Astrocyte (in vitro differentiated cells and primary cell): ENCODE results near the gene HOXA13. TPM values are rescaled to one million over a fixed set of nuclear protein-coding genes. Genes with fewer than 3 reads are reported as not detected.
A peak's percentile ranks its signal among the peaks of the same experiment; 100 is the strongest.

Experiments used
- DNase-seq: peaks from one replicate; pipeline ENCODE4 v3.0.0-alpha.2; 2010; ENCODE audit warnings: low read depth
- FAIRE-seq: peaks from 2 replicates; lab custom pipeline; 2011; peaks lifted over from hg19 to GRCh38; lab: Jason Lieb, UNC
- H2AFZ ChIP-seq: 2 replicates; pipeline ENCODE4 v1.6.0; 2012; ENCODE audit warnings: low read depth, low read length, inconsistent platforms
- H3K27ac ChIP-seq: 2 replicates; pipeline ENCODE4 v1.5.1; 2011; ENCODE audit warnings: low read depth, low read length, inconsistent platforms
- H3K27me3 ChIP-seq: 2 replicates; pipeline ENCODE4 v1.6.0; 2011; ENCODE audit warnings: low read length, inconsistent platforms; ENCODE audit not compliant: insufficient read depth
- H3K36me3 ChIP-seq: 2 replicates; pipeline ENCODE4 v1.5.1; 2011; ENCODE audit warnings: low read length, inconsistent platforms; ENCODE audit not compliant: insufficient read depth
- H3K4me1 ChIP-seq: 2 replicates; pipeline ENCODE4 v1.5.1; 2011; ENCODE audit warnings: low read length, inconsistent platforms; ENCODE audit not compliant: insufficient read depth
- H3K4me2 ChIP-seq: 2 replicates; pipeline ENCODE4 v1.6.0; 2012; ENCODE audit warnings: low read length, inconsistent platforms
- H3K4me3 ChIP-seq: 2 replicates; pipeline ENCODE4 v1.5.1; 2011; ENCODE audit warnings: low read depth, mild to moderate bottlenecking, low read length, inconsistent platforms; ENCODE audit not compliant: insufficient read depth
- H3K79me2 ChIP-seq: 2 replicates; pipeline ENCODE4 v1.6.0; 2012; ENCODE audit warnings: mild to moderate bottlenecking, low read length, inconsistent platforms; ENCODE audit not compliant: insufficient read depth
- H3K9ac ChIP-seq: 2 replicates; pipeline ENCODE4 v1.6.0; 2012; ENCODE audit warnings: mild to moderate bottlenecking, low read length, inconsistent platforms
- H3K9me3 ChIP-seq: 2 replicates; pipeline ENCODE4 v1.5.1; 2012; ENCODE audit warnings: low read depth, mild to moderate bottlenecking, low read length, inconsistent platforms; ENCODE audit not compliant: insufficient read depth
- H4K20me1 ChIP-seq: 2 replicates; pipeline ENCODE4 v1.6.0; 2012; ENCODE audit warnings: low read length, inconsistent platforms; ENCODE audit not compliant: insufficient read depth
- H3K27ac Mint-ChIP-seq: one replicate; pipeline ENCODE4 v1.8.0; 2021; ENCODE audit warnings: mild to moderate bottlenecking, mixed read lengths; ENCODE audit not compliant: unreplicated experiment
- H3K27me3 Mint-ChIP-seq: one replicate; pipeline ENCODE4 v1.8.0; 2021; ENCODE audit warnings: low read depth, mixed read lengths; ENCODE audit not compliant: unreplicated experiment
- H3K36me3 Mint-ChIP-seq: one replicate; pipeline ENCODE4 v1.8.0; 2021; ENCODE audit warnings: low read depth, mixed read lengths; ENCODE audit not compliant: unreplicated experiment
- H3K4me1 Mint-ChIP-seq: one replicate; pipeline ENCODE4 v1.8.0; 2021; ENCODE audit warnings: low read depth, mixed read lengths; ENCODE audit not compliant: unreplicated experiment
- H3K4me3 Mint-ChIP-seq: one replicate; pipeline ENCODE4 v1.8.0; 2021; ENCODE audit warnings: mild to moderate bottlenecking, moderate library complexity, mixed read lengths; ENCODE audit not compliant: unreplicated experiment
- H3K9me3 Mint-ChIP-seq: one replicate; pipeline ENCODE4 v1.8.0; 2021; ENCODE audit warnings: mild to moderate bottlenecking, mixed read lengths; ENCODE audit not compliant: unreplicated experiment
- CTCF ChIP-seq: IDR thresholded peaks from 2 replicates; pipeline ENCODE4 v1.5.1; 2011; ENCODE audit warnings: low read depth, mild to moderate bottlenecking, inconsistent platforms, low read length, moderate library complexity; ENCODE audit not compliant: insufficient read depth
- EZH2 ChIP-seq: IDR thresholded peaks from 2 replicates; pipeline ENCODE4 v1.6.1; 2012; ENCODE audit warnings: mild to moderate bottlenecking, low read length, inconsistent platforms; ENCODE audit not compliant: insufficient read depth
- total RNA-seq: library from RNA; stranded (reverse); gene quantifications from 2 replicates; pipeline ENCODE4 v1.2.1, GENCODE V29; 2021

The HOXA13 gene
- total RNA-seq, 1 donor from 2014 or later, result not detected

GRCh38 chr7:27224983-27225934, 25.4 kb upstream of the HOXA13 start:
- TF ChIP-seq EZH2 (peak; percentile 91), CTCF (no peak)
- Mint-ChIP-seq H3K9me3 (peaks cover 2% of the 10 kb centered on the region), H3K4me1 (no peaks in the 10 kb centered on the region), H3K27me3 (peaks cover 92% of the 10 kb centered on the region), H3K36me3 (no peaks in the 10 kb centered on the region), H3K27ac (no peak overlapping the region), H3K4me3 (peak overlapping the region; percentile 45)
- Histone ChIP-seq H3K27ac (no peak overlapping the region), H3K4me1 (no peaks in the 10 kb centered on the region), H3K4me3 (no peak overlapping the region), H4K20me1 (no peaks in the 10 kb centered on the region), H3K27me3 (peaks cover 87% of the 10 kb centered on the region), H2AFZ (no peak overlapping the region), H3K79me2 (no peaks in the 10 kb centered on the region), H3K4me2 (no peak overlapping the region), H3K36me3 (no peaks in the 10 kb centered on the region), H3K9ac (no peak overlapping the region), H3K9me3 (peaks cover 2% of the 10 kb centered on the region)
- FAIRE-seq, result no peak
- DNase-seq, result no peak

GRCh38 chr7:27223941-27224575, 24.2 kb upstream of the HOXA13 start:
- Histone ChIP-seq H3K27ac (no peak overlapping the region), H3K9me3 (peaks cover 6% of the 10 kb centered on the region), H3K9ac (no peak overlapping the region), H3K36me3 (no peaks in the 10 kb centered on the region), H3K4me3 (no peak overlapping the region), H3K4me2 (no peak overlapping the region), H4K20me1 (no peaks in the 10 kb centered on the region), H3K4me1 (no peaks in the 10 kb centered on the region), H3K27me3 (peaks cover 86% of the 10 kb centered on the region), H2AFZ (no peak overlapping the region), H3K79me2 (no peaks in the 10 kb centered on the region)
- Mint-ChIP-seq H3K9me3 (peaks cover 4% of the 10 kb centered on the region), H3K4me3 (no peak overlapping the region), H3K27ac (no peak overlapping the region), H3K27me3 (peaks cover 89% of the 10 kb centered on the region), H3K36me3 (no peaks in the 10 kb centered on the region), H3K4me1 (no peaks in the 10 kb centered on the region)
- DNase-seq, result no peak
- FAIRE-seq, result no peak
- TF ChIP-seq CTCF, result no peak
- no peak for TF ChIP-seq EZH2
